ENCODE data around the gene SEMA7A. TPM values are rescaled to one million over a fixed set of nuclear protein-coding genes. Genes with fewer than 3 reads are reported as not detected.
A peak's percentile ranks its signal among the peaks of the same experiment; 100 is the strongest.

Gene SEMA7A
- total RNA-seq, 2 donors from 2014 or later, result 11.7 to 44.9 TPM

- Mint-ChIP-seq H3K4me3 (peak overlapping the region; percentile 62), H3K27ac (peak overlapping the region; percentile 71), H3K4me1 (peaks cover 28% of the 10 kb centered on the region), H3K27me3 (no peaks in the 10 kb centered on the region), H3K36me3 (ENCODE audit: low read depth) (no peaks in the 10 kb centered on the region), H3K9me3 (no peaks in the 10 kb centered on the region)
- ATAC-seq (replicated peaks), result peak; percentile 28
Measured at GRCh38 chr15:74378848-74379247, 54.9 kb downstream of the SEMA7A start.

GRCh38 chr15:74377831-74378766, 55.7 kb downstream of the SEMA7A start:
- H3K9me3 Mint-ChIP-seq, result no peaks in the 10 kb centered on the region
- no peaks in the 10 kb centered on the region for H3K36me3 Mint-ChIP-seq (ENCODE audit: low read depth)
- peaks cover 26% of the 10 kb centered on the region for H3K4me1 Mint-ChIP-seq
- no peak for ATAC-seq (replicated peaks)
- peak overlapping the region; percentile 71 for H3K27ac Mint-ChIP-seq
- peak overlapping the region; percentile 62 for H3K4me3 Mint-ChIP-seq
- H3K27me3 Mint-ChIP-seq, result no peaks in the 10 kb centered on the region

GRCh38 chr15:74376825-74377581, 56.8 kb downstream of the SEMA7A start:
- no peaks in the 10 kb centered on the region for H3K36me3 Mint-ChIP-seq (ENCODE audit: low read depth)
- H3K27me3 Mint-ChIP-seq, result no peaks in the 10 kb centered on the region
- no peak overlapping the region for H3K4me3 Mint-ChIP-seq
- H3K4me1 Mint-ChIP-seq, result peaks cover 19% of the 10 kb centered on the region
- H3K27ac Mint-ChIP-seq, result no peak overlapping the region
- H3K9me3 Mint-ChIP-seq, result no peaks in the 10 kb centered on the region
- ATAC-seq (replicated peaks), result no peak

GRCh38 chr15:74376226-74376625, 57.5 kb downstream of the SEMA7A start:
- Mint-ChIP-seq H3K9me3 (no peaks in the 10 kb centered on the region), H3K4me1 (peaks cover 19% of the 10 kb centered on the region), H3K4me3 (no peak overlapping the region), H3K27ac (no peak overlapping the region), H3K27me3 (no peaks in the 10 kb centered on the region), H3K36me3 (ENCODE audit: low read depth) (no peaks in the 10 kb centered on the region)
- no peak for ATAC-seq (replicated peaks)

- Mint-ChIP-seq H3K9me3 (no peaks in the 10 kb centered on the region), H3K27me3 (peaks cover 2% of the 10 kb centered on the region), H3K36me3 (ENCODE audit: low read depth) (no peaks in the 10 kb centered on the region), H3K4me1 (peaks cover 19% of the 10 kb centered on the region), H3K4me3 (peak overlapping the region; percentile 80), H3K27ac (no peak overlapping the region)
- ATAC-seq (replicated peaks), result peak; percentile 18
Measured at GRCh38 chr15:74375303-74375693, 58.5 kb downstream of the SEMA7A start.

GRCh38 chr15:74374648-74375302, 59.0 kb downstream of the SEMA7A start:
- no peak for ATAC-seq (replicated peaks)
- H3K27me3 Mint-ChIP-seq, result peaks cover 5% of the 10 kb centered on the region
- no peak overlapping the region for H3K27ac Mint-ChIP-seq
- H3K4me1 Mint-ChIP-seq, result peaks cover 19% of the 10 kb centered on the region
- no peaks in the 10 kb centered on the region for H3K9me3 Mint-ChIP-seq
- peak overlapping the region; percentile 80 for H3K4me3 Mint-ChIP-seq
- no peaks in the 10 kb centered on the region for H3K36me3 Mint-ChIP-seq (ENCODE audit: low read depth)

GRCh38 chr15:74373731-74374647, 59.8 kb downstream of the SEMA7A start:
- Mint-ChIP-seq H3K36me3 (ENCODE audit: low read depth) (no peaks in the 10 kb centered on the region), H3K27me3 (peaks cover 6% of the 10 kb centered on the region), H3K9me3 (no peaks in the 10 kb centered on the region), H3K4me1 (peaks cover 17% of the 10 kb centered on the region), H3K27ac (peak overlapping the region; percentile 52), H3K4me3 (peak overlapping the region; percentile 80)
- ATAC-seq (replicated peaks), result peak; percentile 94

GRCh38 chr15:74373056-74373650, 60.6 kb downstream of the SEMA7A start:
- Mint-ChIP-seq H3K27me3 (peaks cover 9% of the 10 kb centered on the region), H3K9me3 (no peaks in the 10 kb centered on the region), H3K4me1 (peaks cover 12% of the 10 kb centered on the region), H3K36me3 (ENCODE audit: low read depth) (no peaks in the 10 kb centered on the region), H3K27ac (peak overlapping the region; percentile 52), H3K4me3 (peak overlapping the region; percentile 80)
- ATAC-seq (replicated peaks), result no peak

- Mint-ChIP-seq H3K4me1 (peaks cover 12% of the 10 kb centered on the region), H3K27me3 (peaks cover 14% of the 10 kb centered on the region), H3K9me3 (no peaks in the 10 kb centered on the region)
Measured at GRCh38 chr15:74370471-74370870, 63.3 kb downstream of the SEMA7A start.

GRCh38 chr15:74369756-74370155, 64.0 kb downstream of the SEMA7A start:
- Mint-ChIP-seq H3K36me3 (ENCODE audit: low read depth) (no peaks in the 10 kb centered on the region), H3K27me3 (peaks cover 18% of the 10 kb centered on the region), H3K4me1 (peaks cover 7% of the 10 kb centered on the region), H3K9me3 (no peaks in the 10 kb centered on the region), H3K4me3 (no peak overlapping the region), H3K27ac (no peak overlapping the region)
- ATAC-seq (replicated peaks), result no peak

More at GRCh38 chr15:74370471-74370870, 63.3 kb downstream of the SEMA7A start:
- no peak for ATAC-seq (replicated peaks)
- no peaks in the 10 kb centered on the region for H3K36me3 Mint-ChIP-seq (ENCODE audit: low read depth)
- H3K27ac Mint-ChIP-seq, result no peak overlapping the region
- no peak overlapping the region for H3K4me3 Mint-ChIP-seq

- Mint-ChIP-seq H3K36me3 (ENCODE audit: low read depth) (no peaks in the 10 kb centered on the region), H3K27me3 (peaks cover 21% of the 10 kb centered on the region), H3K4me1 (peaks cover 4% of the 10 kb centered on the region), H3K4me3 (no peak overlapping the region), H3K27ac (no peak overlapping the region), H3K9me3 (no peaks in the 10 kb centered on the region)
- no peak for ATAC-seq (replicated peaks)
Measured at GRCh38 chr15:74369084-74369745, 64.5 kb downstream of the SEMA7A start.

GRCh38 chr15:74368121-74368520, 65.6 kb downstream of the SEMA7A start:
- no peak overlapping the region for H3K27ac Mint-ChIP-seq
- H3K4me3 Mint-ChIP-seq, result no peak overlapping the region
- no peaks in the 10 kb centered on the region for H3K36me3 Mint-ChIP-seq (ENCODE audit: low read depth)
- ATAC-seq (replicated peaks), result no peak
- H3K9me3 Mint-ChIP-seq, result no peaks in the 10 kb centered on the region
- peaks cover 24% of the 10 kb centered on the region for H3K27me3 Mint-ChIP-seq
- H3K4me1 Mint-ChIP-seq, result no peaks in the 10 kb centered on the region

GRCh38 chr15:74367296-74367854, 66.4 kb downstream of the SEMA7A start, which contains the start of gene CYP11A1:
Gene CYP11A1 (minus strand): TSS chr15:74367646. CDS start chr15:74367585, 61 bp downstream.
- Mint-ChIP-seq H3K9me3 (no peaks in the 10 kb centered on the region), H3K27ac (no peak within 1 kb of the TSS), H3K4me1 (no peaks in the 10 kb centered on the region), H3K4me3 (peak within 1 kb of the TSS; percentile 48), H3K36me3 (ENCODE audit: low read depth) (no peaks in the 10 kb centered on the region), H3K27me3 (peaks cover 24% of the 10 kb centered on the region)
- ATAC-seq (replicated peaks), result no peak
